H9 (cell line): Measurements from ENCODE around the gene FOXN4. TPM values are rescaled to one million over a fixed set of nuclear protein-coding genes. Genes with fewer than 3 reads are reported as not detected.
A peak's percentile ranks its signal among the peaks of the same experiment; 100 is the strongest.

Experiments
- DNase-seq: peaks from one replicate; pipeline ENCODE4 v3.0.0-alpha.2; 2017
- H2AFZ ChIP-seq: one replicate; pipeline ENCODE4 v1.6.1; 2013; ENCODE audit warnings: mild to moderate bottlenecking, low read length, control low read depth, moderate library complexity
- H2AK5ac ChIP-seq: 2 replicates; pipeline ENCODE4 v1.6.1; 2013; ENCODE audit warnings: low read length, control low read depth, mixed read lengths; ENCODE audit not compliant: insufficient read length
- H2BK120ac ChIP-seq: one replicate; pipeline ENCODE4 v1.6.1; 2013; ENCODE audit warnings: low read depth, mild to moderate bottlenecking, low read length, control low read depth, inconsistent platforms; ENCODE audit not compliant: poor library complexity, severe bottlenecking
- H2BK12ac ChIP-seq: 2 replicates; pipeline ENCODE4 v1.6.1; 2013; ENCODE audit warnings: low read length, control low read depth, mixed read lengths, low read depth; ENCODE audit not compliant: insufficient read length
- H2BK15ac ChIP-seq: 2 replicates; pipeline ENCODE4 v1.6.1; 2013; ENCODE audit warnings: low read depth, low read length, control low read depth
- H2BK20ac ChIP-seq: one replicate; pipeline ENCODE4 v1.6.1; 2013; ENCODE audit warnings: low read depth, mild to moderate bottlenecking, low read length, control low read depth, inconsistent platforms; ENCODE audit not compliant: poor library complexity, severe bottlenecking
- H2BK5ac ChIP-seq: 2 replicates; pipeline ENCODE4 v1.6.1; 2013; ENCODE audit warnings: low read length, control low read depth, mixed read lengths; ENCODE audit not compliant: insufficient read length
- H3K14ac ChIP-seq: 2 replicates; pipeline ENCODE4 v1.6.1; 2013; ENCODE audit warnings: low read length, control low read depth; ENCODE audit not compliant: insufficient read depth
- H3K18ac ChIP-seq: 2 replicates; pipeline ENCODE4 v1.6.1; 2013; ENCODE audit warnings: low read depth, mild to moderate bottlenecking, mixed read lengths, low read length, control low read depth; ENCODE audit not compliant: insufficient read length
- H3K23ac ChIP-seq: 2 replicates; pipeline ENCODE4 v1.6.1; 2013; ENCODE audit warnings: low read length, control low read depth, mixed read lengths, low read depth; ENCODE audit not compliant: insufficient read length
- H3K23me2 ChIP-seq: 2 replicates; pipeline ENCODE4 v1.6.1; 2013; ENCODE audit warnings: low read depth, mild to moderate bottlenecking, mixed read lengths, low read length, control low read depth; ENCODE audit not compliant: insufficient read length, poor library complexity, severe bottlenecking
- H3K27ac ChIP-seq: 2 replicates; pipeline ENCODE4 v1.5.1; 2013; ENCODE audit warnings: low read length, control low read depth, mixed read lengths, low read depth; ENCODE audit not compliant: insufficient read length
- H3K27me3 ChIP-seq: 2 replicates; pipeline ENCODE4 v1.6.1; 2013; ENCODE audit warnings: low read length, control low read depth, inconsistent platforms; ENCODE audit not compliant: insufficient read depth
- H3K4ac ChIP-seq: 2 replicates; pipeline ENCODE4 v1.6.1; 2013; ENCODE audit warnings: low read depth, mild to moderate bottlenecking, control low read depth, inconsistent platforms, low read length, moderate library complexity
- H3K4me1 ChIP-seq: 2 replicates; pipeline ENCODE4 v1.6.1; 2013; ENCODE audit warnings: low read length, control low read depth, inconsistent platforms; ENCODE audit not compliant: insufficient read depth
- H3K4me2 ChIP-seq: 2 replicates; pipeline ENCODE4 v1.6.1; 2013; ENCODE audit warnings: low read length, control low read depth, mixed read lengths; ENCODE audit not compliant: insufficient read length, insufficient read depth
- H3K56ac ChIP-seq: 2 replicates; pipeline ENCODE4 v1.6.1; 2013; ENCODE audit warnings: low read depth, mild to moderate bottlenecking, mixed read lengths, low read length, control low read depth; ENCODE audit not compliant: insufficient read length
- H3K79me1 ChIP-seq: 2 replicates; pipeline ENCODE4 v1.6.1; 2013; ENCODE audit warnings: low read depth, mild to moderate bottlenecking, moderate library complexity, low read length, control low read depth, inconsistent platforms; ENCODE audit not compliant: insufficient read depth, poor library complexity, severe bottlenecking
- H3K79me2 ChIP-seq: 2 replicates; pipeline ENCODE4 v1.6.1; 2013; ENCODE audit warnings: low read length, control low read depth, inconsistent platforms; ENCODE audit not compliant: insufficient read depth
- H3K9ac ChIP-seq: 2 replicates; pipeline ENCODE4 v1.6.1; 2013; ENCODE audit warnings: low read length, control low read depth, mixed read lengths; ENCODE audit not compliant: insufficient read length; ENCODE audit errors: extremely low read depth
- H3K9me3 ChIP-seq: one replicate; pipeline ENCODE4 v1.6.1; 2013; ENCODE audit warnings: low read depth, low read length, inconsistent platforms; ENCODE audit not compliant: control insufficient read depth
- H3T11ph ChIP-seq: one replicate; pipeline ENCODE4 v1.6.1; 2013; ENCODE audit warnings: mild to moderate bottlenecking, low read length, control low read depth, inconsistent platforms
- H4K20me1 ChIP-seq: one replicate; pipeline ENCODE4 v1.6.1; 2013; ENCODE audit not compliant: control insufficient read depth, insufficient read length, insufficient read depth
- H4K5ac ChIP-seq: 2 replicates; pipeline ENCODE4 v1.6.1; 2013; ENCODE audit warnings: low read depth, mild to moderate bottlenecking, mixed read lengths, low read length, control low read depth; ENCODE audit not compliant: insufficient read length
- H4K8ac ChIP-seq: replicated peaks from 2 replicates; pipeline ENCODE4 v1.6.1; 2013; ENCODE audit warnings: low read length, control low read depth, mixed read lengths, low read depth; ENCODE audit not compliant: insufficient read length
- H4K91ac ChIP-seq: 2 replicates; pipeline ENCODE4 v1.6.1; 2013; ENCODE audit warnings: low read depth, mild to moderate bottlenecking, moderate library complexity, mixed read lengths, low read length, control low read depth; ENCODE audit not compliant: insufficient read length
- H3K27ac Mint-ChIP-seq, 3 experiments: 2 replicates in 2 of 3; 3 replicates in 1 of 3; pipeline ENCODE4 v1.8.0; 2020 to 2021; ENCODE audit warnings: mixed read lengths in 3 of 3, mild to moderate bottlenecking in 1 of 3, moderate library complexity in 1 of 3
- H3K27me3 Mint-ChIP-seq: 2 replicates; pipeline ENCODE4 v1.8.0; 2021; ENCODE audit warnings: low read depth, mild to moderate bottlenecking, moderate library complexity, mixed read lengths
- H3K36me3 Mint-ChIP-seq, 3 experiments: 2 replicates in 2 of 3; 3 replicates in 1 of 3; pipeline ENCODE4 v1.8.0; 2020 to 2021; ENCODE audit warnings: low read depth in 3 of 3, mixed read lengths in 3 of 3; ENCODE audit not compliant: insufficient read depth in 1 of 3
- H3K4me1 Mint-ChIP-seq, 2 experiments: 2 replicates each; pipeline ENCODE4 v1.8.0; 2020; ENCODE audit warnings: mixed read lengths in 2 of 2
- H3K4me3 Mint-ChIP-seq, 2 experiments: 2 replicates in 1 of 2; 3 replicates in 1 of 2; pipeline ENCODE4 v1.8.0; 2020 to 2021; ENCODE audit warnings: mild to moderate bottlenecking in 2 of 2, mixed read lengths in 2 of 2, moderate library complexity in 1 of 2
- H3K9me3 Mint-ChIP-seq, 2 experiments: 2 replicates in 1 of 2; 3 replicates in 1 of 2; pipeline ENCODE4 v1.8.0; 2020; ENCODE audit warnings: mild to moderate bottlenecking in 2 of 2, mixed read lengths in 2 of 2, moderate library complexity in 1 of 2
- CTCF ChIP-seq: fragments of 200-600 bp; sonication (generic); conservative IDR thresholded peaks from 3 replicates; pipeline ENCODE4 v1.8.0; 2021; ENCODE audit warnings: antibody characterized with exemption, mild to moderate bottlenecking
- WGBS: extraction: QIAGEN DNeasy Blood & Tissue Kit; methylation state at CpG from one replicate; pipeline ENCODE4 v1.1.7; 2013; ENCODE audit warnings: missing lambda C conversion rate, low lambda C conversion rate, mixed read lengths; ENCODE audit not compliant: insufficient read length; ENCODE audit errors: extremely low coverage; 5-methylcytosine and 5-hydroxymethylcytosine counted together
- total RNA-seq: library from RNA; stranded (reverse); gene quantifications from 2 replicates; pipeline ENCODE4 v1.2.1, GENCODE V29; 2021

FOXN4 gene
- total RNA-seq, 1 experiment from 2014 or later: 0.39 TPM

- H3K9me3 ChIP-seq: no peaks in the 10 kb centered on the region
- no peak overlapping the region for H3K4me2 ChIP-seq
These were observed 31.0 kb downstream of the FOXN4 start for GRCh38 chr12:109277899-109278762.

More at GRCh38 chr12:109277899-109278762, 31.0 kb downstream of the FOXN4 start:
- no peak overlapping the region for H3K27ac ChIP-seq
- H3K4ac ChIP-seq: no peak overlapping the region
- H4K20me1 ChIP-seq: no peaks in the 10 kb centered on the region
- H2BK20ac ChIP-seq: no peak overlapping the region
- H3K23ac ChIP-seq: no peak overlapping the region
- H2AK5ac ChIP-seq: no peak overlapping the region
- no peaks in the 10 kb centered on the region; the same call in 1 of the 2 replicates for H3K4me1 ChIP-seq
- Mint-ChIP-seq H3K4me3 (no peak overlapping the region; a peak in 1 of 5 replicates), H3K36me3 (no peaks in the 10 kb centered on the region; a peak in 1 of 7 replicates), H3K4me1 (peaks cover 13 to 18% of the 10 kb centered on the region in 2 experiments), H3K27me3 (peaks cover 6% of the 10 kb centered on the region), H3K9me3 (no peaks in the 10 kb centered on the region; a peak in 1 of 5 replicates), H3K27ac (peak overlapping the region in 1 of 3 experiments; percentile 30; a peak in 2 of 7 replicates)
- no peaks in the 10 kb centered on the region for H3K79me1 ChIP-seq
- H2BK12ac ChIP-seq: no peak overlapping the region
- H3K18ac ChIP-seq: no peak overlapping the region
- no CpG with 5 or more reads among the region's 15 CpGs for WGBS
- no peaks in the 10 kb centered on the region for H3K27me3 ChIP-seq
- no peak overlapping the region for H2BK15ac ChIP-seq
- H4K8ac ChIP-seq: no peak overlapping the region
- no peak overlapping the region for H3K14ac ChIP-seq
- H3K23me2 ChIP-seq: no peaks in the 10 kb centered on the region
- H3K79me2 ChIP-seq: no peaks in the 10 kb centered on the region
- H4K5ac ChIP-seq: no peak overlapping the region
- no peak overlapping the region for H3K56ac ChIP-seq
- no peak overlapping the region for H2AFZ ChIP-seq
- no peak for DNase-seq
- no peak overlapping the region for H3T11ph ChIP-seq
- no peak overlapping the region for H2BK5ac ChIP-seq
- H2BK120ac ChIP-seq: no peak overlapping the region
- H3K9ac ChIP-seq: no peak overlapping the region
- no peak overlapping the region for H4K91ac ChIP-seq
- TF ChIP-seq CTCF: peak; percentile 25; the same call in 1 of the 3 replicates
